GM12892 (cell line): ENCODE measurements around the gene KAT14.

ENCODE experiments used
- POLR2A ChIP-seq: IDR thresholded peaks from 2 replicates; pipeline ENCODE4 v1.6.1; 2011; ENCODE audit warnings: low read depth, low read length, control low read depth
- POLR2AphosphoS5 ChIP-seq: IDR thresholded peaks from 2 replicates; pipeline ENCODE4 v1.6.1; 2011; ENCODE audit warnings: low read depth, low read length, control low read depth
- TAF1 ChIP-seq: IDR thresholded peaks from 2 replicates; pipeline ENCODE4 v1.6.1; 2011; ENCODE audit warnings: low read depth, mild to moderate bottlenecking, control low read depth, low read length, borderline replicate concordance

GRCh38 chr20:18191306-18191705, 53.6 kb downstream of the KAT14 start:
- TF ChIP-seq TAF1 (no peak), POLR2A (no peak), POLR2AphosphoS5 (no peak)
